HG03460 (cell line): ENCODE measurements around the gene UPK1A.

Source experiments
- ATAC-seq: cut with Tn5 transposase; IDR thresholded peaks from one replicate; pipeline ENCODE4 v1.9.1; 2021; ENCODE audit not compliant: unreplicated experiment

Gene UPK1A

GRCh38 chr19:35666251-35666913 is at the start of gene UPK1A:
Gene UPK1A (plus strand): TSS chr19:35666517. CDS start chr19:35666813, 296 bp downstream.
- no peak for ATAC-seq

- ATAC-seq = no peak
Measured at GRCh38 chr19:35618857-35619256, 47.5 kb upstream of the UPK1A start.

GRCh38 chr19:35619290-35619923 is 46.9 kb upstream of the UPK1A start:
- no peak for ATAC-seq

- ATAC-seq = no peak
Measured at GRCh38 chr19:35620001-35620400, 46.3 kb upstream of the UPK1A start.

- ATAC-seq = no peak
Measured at GRCh38 chr19:35621708-35622107, 44.6 kb upstream of the UPK1A start.

GRCh38 chr19:35622750-35623149 is 43.6 kb upstream of the UPK1A start:
- ATAC-seq = no peak

GRCh38 chr19:35623327-35624010 is 42.8 kb upstream of the UPK1A start:
- no peak for ATAC-seq

- no peak for ATAC-seq
Measured at GRCh38 chr19:35628264-35628564, 38.1 kb upstream of the UPK1A start.

GRCh38 chr19:35628565-35629331 is 37.6 kb upstream of the UPK1A start, which contains the start of gene RBM42:
Gene RBM42 (plus strand): TSS chr19:35629036. CDS start chr19:35629154, 118 bp downstream.
- peak; percentile 94 for ATAC-seq

- ATAC-seq = no peak
Measured at GRCh38 chr19:35629332-35629633, 37.0 kb upstream of the UPK1A start.

- ATAC-seq = no peak
Measured at GRCh38 chr19:35633727-35634440, 32.4 kb upstream of the UPK1A start.

GRCh38 chr19:35636651-35637050 is 29.7 kb upstream of the UPK1A start:
- no peak for ATAC-seq

- ATAC-seq = no peak
Measured at GRCh38 chr19:35637165-35637564, 29.2 kb upstream of the UPK1A start.

- ATAC-seq = no peak
Measured at GRCh38 chr19:35639321-35639639, 27.0 kb upstream of the UPK1A start.

- ATAC-seq = no peak
Measured at GRCh38 chr19:35639863-35640262, 26.5 kb upstream of the UPK1A start.

GRCh38 chr19:35641515-35642151 is 24.7 kb upstream of the UPK1A start, which contains the start of gene ETV2:
Gene ETV2 (plus strand): TSS chr19:35641745. CDS start chr19:35642461, 716 bp downstream.
- ATAC-seq = no peak

- ATAC-seq = no peak
Measured at GRCh38 chr19:35642312-35642711, 24.0 kb upstream of the UPK1A start.

GRCh38 chr19:35642798-35643254 is 23.5 kb upstream of the UPK1A start:
- ATAC-seq = no peak

GRCh38 chr19:35643255-35644205 is 22.8 kb upstream of the UPK1A start:
- ATAC-seq = no peak
